Diencephalon (tissue), 1 donor: ENCODE data around the gene PCAT6. TPM values are rescaled to one million over a fixed set of nuclear protein-coding genes. Genes with fewer than 3 reads are reported as not detected.

Experiments used
- small RNA-seq: library from RNA; depleted of rRNA; stranded (forward); fragments of <200 nt; gene quantifications from one replicate; pipeline ENCODE3, GENCODE V24; 2014
- total RNA-seq: library from RNA; depleted of rRNA; stranded (reverse); fragments of >200 nt; gene quantifications from one replicate; pipeline ENCODE4 v1.2.3, GENCODE V29; 2014

The PCAT6 gene
- total RNA-seq = not detected

DNA sequence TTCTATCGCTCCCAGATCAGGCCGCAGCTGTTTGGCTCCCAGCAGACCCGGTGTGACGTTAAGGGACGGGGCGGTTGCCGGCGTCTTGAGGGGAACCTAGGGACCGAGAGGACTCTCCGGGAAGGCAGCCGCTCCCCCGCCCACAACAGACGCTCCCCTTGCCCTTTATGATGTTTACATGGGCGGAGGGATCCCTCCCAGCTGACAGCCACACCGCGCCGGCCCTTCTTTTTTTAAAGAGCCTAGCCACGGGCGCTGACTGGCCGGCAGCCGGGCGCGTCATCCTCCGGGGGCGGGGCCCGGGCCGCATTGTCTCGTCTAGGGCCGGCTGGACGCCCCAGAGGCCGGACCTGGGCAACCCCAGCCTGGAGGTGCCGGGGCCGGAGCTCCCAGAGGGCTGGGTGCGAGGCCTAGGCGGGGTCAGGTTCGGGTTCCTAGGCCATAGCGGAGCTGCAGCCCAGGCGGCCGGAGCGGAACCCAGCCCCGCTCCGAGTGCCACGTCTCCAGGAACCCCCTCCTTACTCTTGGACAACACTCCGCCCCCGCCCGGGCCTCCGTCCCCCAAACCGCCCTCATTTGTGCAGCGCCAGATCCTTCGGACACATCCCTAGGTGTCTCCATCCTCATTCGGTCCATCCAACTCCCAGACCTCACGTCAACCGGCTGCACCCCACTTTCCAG, at the start of gene PCAT6:
Gene PCAT6 (plus strand): TSS at position 340 of the 681 bp plus-strand sequence.

DNA sequence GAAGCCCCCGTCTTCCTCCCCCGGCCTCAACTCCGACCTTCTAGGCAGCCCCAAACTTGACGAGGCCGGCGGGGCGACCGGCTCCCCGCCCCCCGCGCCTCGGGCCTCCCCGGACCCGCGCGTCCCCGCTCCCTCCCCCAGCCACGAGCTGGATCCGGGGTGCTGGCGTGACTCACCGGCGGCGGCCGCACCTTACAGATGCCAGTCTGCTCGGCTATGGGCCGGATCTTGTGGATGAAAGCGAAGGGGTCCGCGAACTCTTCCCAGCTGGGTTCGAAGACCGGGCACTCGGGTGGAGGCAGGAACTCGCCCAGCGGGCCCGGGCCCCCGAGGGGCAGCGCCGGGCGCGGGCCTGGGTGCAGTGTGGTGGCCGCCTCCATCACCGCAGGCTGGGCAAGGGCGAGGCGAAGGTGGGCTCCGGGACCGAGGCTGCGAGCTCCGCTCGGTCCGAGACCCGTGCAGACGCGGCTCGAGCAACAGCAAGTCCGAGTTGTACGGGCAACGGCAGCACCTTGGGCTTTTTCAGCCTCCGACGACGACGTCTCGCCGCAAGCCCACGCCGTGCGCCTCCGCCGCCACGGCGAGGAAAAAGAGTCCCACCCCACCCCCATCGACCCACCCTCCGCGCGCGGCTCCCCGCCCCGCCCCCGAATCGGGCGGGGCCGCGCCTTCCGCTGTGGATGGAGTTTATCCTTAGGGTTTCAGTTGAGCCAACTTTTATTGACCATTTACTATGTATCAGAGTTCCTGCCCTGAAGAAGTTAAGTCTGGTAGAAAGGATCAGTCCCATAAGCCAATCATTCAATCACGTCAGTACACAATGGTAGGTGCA, 2.6 kb upstream of the PCAT6 start, which contains the start of gene KDM5B:
Gene KDM5B (minus strand): TSS at position 496 of the 832 bp plus-strand sequence. CDS start 116 bp downstream, at position 380.

Small RNA genes lying within 50 kb of the gene (small RNA-seq; reads per million reads assigned to genes)
- gene AC098934.3 = not detected

Other genes starting within 250 kb of the PCAT6 start
- gene SYT2, start 100.5 kb upstream of the PCAT6 start, total RNA-seq = 4.6 TPM
- gene KDM5B, start 2.5 kb upstream of the PCAT6 start, total RNA-seq = 125 TPM
- gene RABIF, start 78.2 kb downstream of the PCAT6 start, total RNA-seq = 19.8 TPM
- 49.1 TPM for gene KLHL12, start 116.3 kb downstream of the PCAT6 start, total RNA-seq
- gene ADIPOR1, start 147.4 kb downstream of the PCAT6 start, total RNA-seq = 71.0 TPM
- gene CYB5R1, start 156.3 kb downstream of the PCAT6 start, total RNA-seq = 30.9 TPM
- gene TMEM183A, start 196.4 kb downstream of the PCAT6 start, total RNA-seq = 132 TPM
- 32.8 TPM for gene PPFIA4, start 215.5 kb downstream of the PCAT6 start, total RNA-seq